ENCODE measurements around the gene CD22.
"Not testable (repeated sequence)": the region's sequence is repeated elsewhere in the genome, so short reads cannot be mapped to it uniquely, and the experiment has no call there.

The CD22 gene

DNA sequence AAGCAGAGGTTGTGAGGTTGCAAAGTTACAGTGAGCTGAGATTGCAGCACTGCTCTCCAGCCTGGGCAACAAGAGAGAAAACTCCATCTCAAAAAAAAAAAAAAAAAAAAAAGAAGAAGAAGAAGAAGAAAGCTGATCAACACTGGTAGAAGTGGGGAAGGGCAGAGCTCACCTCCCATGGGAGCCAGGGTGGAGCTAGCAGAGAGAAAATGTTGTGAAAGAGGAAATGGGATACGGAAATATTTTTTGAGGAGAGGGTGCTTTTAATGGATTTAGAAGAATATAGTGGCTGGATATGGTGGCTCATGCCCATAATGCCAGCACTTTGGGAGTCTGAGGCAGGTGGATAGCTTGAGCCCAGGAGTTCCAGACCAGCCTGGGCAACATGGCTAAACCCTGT lies 48.7 kb downstream of the CD22 start:
- peaks cover 14 to 28% of the 10 kb centered on the region in 2 donors for H3K27me3 Mint-ChIP-seq
- ATAC-seq (replicated peaks): no peak
- peaks cover 28 to 37% of the 10 kb centered on the region in 2 donors for H3K4me1 Mint-ChIP-seq
- no peak overlapping the region for H3K27ac Mint-ChIP-seq
- peaks cover 0 to 1% of the 10 kb centered on the region in 2 donors for H3K36me3 Mint-ChIP-seq
- DNase-seq: no peak
- no peak overlapping the region for H3K4me3 Mint-ChIP-seq
- H3K9me3 Mint-ChIP-seq: peaks cover 2 to 9% of the 10 kb centered on the region in 2 donors

- Mint-ChIP-seq H3K9me3 (peaks cover 2 to 9% of the 10 kb centered on the region in 2 donors), H3K27me3 (peaks cover 17 to 28% of the 10 kb centered on the region in 2 donors), H3K27ac (no peak overlapping the region), H3K36me3 (peaks cover 0 to 1% of the 10 kb centered on the region in 2 donors), H3K4me3 (no peak overlapping the region), H3K4me1 (peaks cover 28 to 37% of the 10 kb centered on the region in 2 donors)
- ATAC-seq (replicated peaks) (no peak), DNase-seq (no peak)
These were observed 49.4 kb downstream of the CD22 start for GRCh38 chr19:35378356-35378755.

- not testable (repeated sequence) for ATAC-seq (replicated peaks); H3K4me3 Mint-ChIP-seq; H3K36me3 Mint-ChIP-seq; H3K9me3 Mint-ChIP-seq; DNase-seq; H3K27ac Mint-ChIP-seq
- Mint-ChIP-seq H3K27me3 (peaks cover 13 to 30% of the 10 kb centered on the region in 2 donors), H3K4me1 (peaks cover 23 to 30% of the 10 kb centered on the region in 2 donors)
These were observed 50.6 kb downstream of the CD22 start for GRCh38 chr19:35379545-35379944.

DNA sequence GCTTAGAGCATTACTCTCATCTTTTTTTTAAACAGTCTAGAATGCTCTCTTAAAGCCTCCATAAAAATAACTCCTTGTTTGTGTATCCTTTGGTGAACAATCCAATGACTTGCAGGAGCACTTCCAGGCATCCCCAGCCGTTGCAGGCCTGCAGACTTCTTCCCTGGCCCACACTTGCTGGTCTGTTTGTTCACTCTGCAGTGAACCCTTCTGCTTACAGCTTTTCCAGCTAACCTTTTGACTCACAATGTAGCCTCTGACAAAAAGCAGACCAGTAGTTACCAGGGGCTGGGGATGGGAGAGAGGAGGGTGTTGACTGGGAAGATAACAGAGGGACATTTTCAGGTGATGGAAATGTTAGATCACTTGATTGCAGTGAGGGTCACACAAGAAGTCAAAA lies 51.0 kb downstream of the CD22 start:
- ATAC-seq (replicated peaks) (no peak), DNase-seq (no peak)
- no peak overlapping the region for H3K27ac Mint-ChIP-seq
- peaks cover 16 to 31% of the 10 kb centered on the region in 2 donors for H3K27me3 Mint-ChIP-seq
- H3K9me3 Mint-ChIP-seq: peaks cover 4 to 9% of the 10 kb centered on the region in 2 donors
- no peak overlapping the region for H3K4me3 Mint-ChIP-seq
- peaks cover 0 to 3% of the 10 kb centered on the region in 2 donors for H3K36me3 Mint-ChIP-seq
- H3K4me1 Mint-ChIP-seq: peaks cover 23 to 25% of the 10 kb centered on the region in 2 donors

DNA sequence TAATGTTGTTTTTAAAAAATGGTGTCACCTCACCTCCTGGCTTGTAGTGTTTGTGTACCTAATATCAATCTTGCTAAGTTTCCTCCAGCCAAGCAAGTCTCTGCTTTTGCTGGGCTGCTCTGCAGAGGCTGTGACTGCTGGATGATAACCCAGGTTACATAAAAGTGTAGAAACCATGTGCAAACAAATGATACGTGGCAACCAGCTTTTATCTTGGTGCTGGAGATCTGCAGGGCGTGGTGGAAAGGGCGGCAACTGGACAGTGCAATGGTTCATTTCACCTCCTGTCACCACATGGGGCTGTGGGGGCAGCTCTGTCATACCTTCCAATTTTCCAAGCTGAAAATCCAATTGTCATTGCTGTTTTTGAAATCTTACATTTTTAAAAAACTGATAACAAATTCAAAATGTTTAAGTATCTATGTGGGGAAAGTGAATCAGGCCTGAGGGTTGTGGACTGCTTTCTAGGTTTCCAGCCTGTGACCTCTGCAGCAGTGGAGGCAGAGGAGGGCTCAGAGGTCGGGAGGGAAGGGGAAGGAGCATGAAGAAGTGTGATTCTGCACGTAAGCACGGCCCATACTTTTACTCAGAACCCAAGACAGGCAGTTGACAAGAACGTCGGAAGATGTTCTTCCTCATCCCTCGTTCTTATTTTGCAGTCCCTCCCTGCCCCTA lies 51.6 kb downstream of the CD22 start:
- ATAC-seq (replicated peaks) (no peak), DNase-seq (no peak)
- H3K27ac Mint-ChIP-seq: no peak overlapping the region
- peaks cover 4 to 9% of the 10 kb centered on the region in 2 donors for H3K9me3 Mint-ChIP-seq
- H3K27me3 Mint-ChIP-seq: peaks cover 16 to 25% of the 10 kb centered on the region in 2 donors
- H3K4me3 Mint-ChIP-seq: no peak overlapping the region
- H3K36me3 Mint-ChIP-seq: peaks cover 0 to 3% of the 10 kb centered on the region in 2 donors
- peaks cover 17 to 19% of the 10 kb centered on the region in 2 donors for H3K4me1 Mint-ChIP-seq

- Mint-ChIP-seq H3K27ac (no peak overlapping the region), H3K4me3 (no peak overlapping the region), H3K4me1 (peaks cover 12% of the 10 kb centered on the region in 2 donors), H3K9me3 (peaks cover 4 to 10% of the 10 kb centered on the region in 2 donors), H3K27me3 (peaks cover 16 to 18% of the 10 kb centered on the region in 2 donors), H3K36me3 (peaks cover 1 to 4% of the 10 kb centered on the region in 2 donors)
- ATAC-seq (replicated peaks): no peak
- no peak for DNase-seq
These were observed 52.3 kb downstream of the CD22 start for GRCh38 chr19:35381318-35381717.

- peaks cover 16 to 18% of the 10 kb centered on the region in 2 donors for H3K27me3 Mint-ChIP-seq
- no peak overlapping the region for H3K27ac Mint-ChIP-seq
- no peak overlapping the region for H3K4me3 Mint-ChIP-seq
- peaks cover 5 to 6% of the 10 kb centered on the region in 2 donors for H3K36me3 Mint-ChIP-seq
- DNase-seq (no peak), ATAC-seq (replicated peaks) (no peak)
- peaks cover 6 to 14% of the 10 kb centered on the region in 2 donors for H3K9me3 Mint-ChIP-seq
- H3K4me1 Mint-ChIP-seq: peaks cover 9 to 10% of the 10 kb centered on the region in 2 donors
These were observed 52.9 kb downstream of the CD22 start for GRCh38 chr19:35381926-35382325.

GRCh38 chr19:35383536-35383935 lies 54.5 kb downstream of the CD22 start:
- Mint-ChIP-seq H3K36me3 (peaks cover 4 to 5% of the 10 kb centered on the region in 2 donors), H3K27me3 (peaks cover 16 to 18% of the 10 kb centered on the region in 2 donors), H3K4me3 (no peak overlapping the region), H3K4me1 (peaks cover 0 to 3% of the 10 kb centered on the region in 2 donors), H3K9me3 (peaks cover 5 to 6% of the 10 kb centered on the region in 2 donors), H3K27ac (no peak overlapping the region)
- DNase-seq (no peak), ATAC-seq (replicated peaks) (no peak)

GRCh38 chr19:35388277-35389054 lies 59.5 kb downstream of the CD22 start:
- Mint-ChIP-seq H3K4me1 (no peaks in the 10 kb centered on the region), H3K27ac (no peak overlapping the region), H3K4me3 (no peak overlapping the region), H3K9me3 (peaks cover 4 to 5% of the 10 kb centered on the region in 2 donors), H3K27me3 (peaks cover 4 to 6% of the 10 kb centered on the region in 2 donors), H3K36me3 (peaks cover 4 to 5% of the 10 kb centered on the region in 2 donors)
- ATAC-seq (replicated peaks): no peak
- DNase-seq: no peak

GRCh38 chr19:35389192-35389861 lies 60.3 kb downstream of the CD22 start:
- no peak for DNase-seq
- H3K27ac Mint-ChIP-seq: no peak overlapping the region
- H3K27me3 Mint-ChIP-seq: peaks cover 4 to 6% of the 10 kb centered on the region in 2 donors
- H3K36me3 Mint-ChIP-seq: peaks cover 4 to 5% of the 10 kb centered on the region in 2 donors
- no peak for ATAC-seq (replicated peaks)
- peaks cover 4 to 5% of the 10 kb centered on the region in 2 donors for H3K9me3 Mint-ChIP-seq
- H3K4me1 Mint-ChIP-seq: no peaks in the 10 kb centered on the region
- no peak overlapping the region for H3K4me3 Mint-ChIP-seq

DNA sequence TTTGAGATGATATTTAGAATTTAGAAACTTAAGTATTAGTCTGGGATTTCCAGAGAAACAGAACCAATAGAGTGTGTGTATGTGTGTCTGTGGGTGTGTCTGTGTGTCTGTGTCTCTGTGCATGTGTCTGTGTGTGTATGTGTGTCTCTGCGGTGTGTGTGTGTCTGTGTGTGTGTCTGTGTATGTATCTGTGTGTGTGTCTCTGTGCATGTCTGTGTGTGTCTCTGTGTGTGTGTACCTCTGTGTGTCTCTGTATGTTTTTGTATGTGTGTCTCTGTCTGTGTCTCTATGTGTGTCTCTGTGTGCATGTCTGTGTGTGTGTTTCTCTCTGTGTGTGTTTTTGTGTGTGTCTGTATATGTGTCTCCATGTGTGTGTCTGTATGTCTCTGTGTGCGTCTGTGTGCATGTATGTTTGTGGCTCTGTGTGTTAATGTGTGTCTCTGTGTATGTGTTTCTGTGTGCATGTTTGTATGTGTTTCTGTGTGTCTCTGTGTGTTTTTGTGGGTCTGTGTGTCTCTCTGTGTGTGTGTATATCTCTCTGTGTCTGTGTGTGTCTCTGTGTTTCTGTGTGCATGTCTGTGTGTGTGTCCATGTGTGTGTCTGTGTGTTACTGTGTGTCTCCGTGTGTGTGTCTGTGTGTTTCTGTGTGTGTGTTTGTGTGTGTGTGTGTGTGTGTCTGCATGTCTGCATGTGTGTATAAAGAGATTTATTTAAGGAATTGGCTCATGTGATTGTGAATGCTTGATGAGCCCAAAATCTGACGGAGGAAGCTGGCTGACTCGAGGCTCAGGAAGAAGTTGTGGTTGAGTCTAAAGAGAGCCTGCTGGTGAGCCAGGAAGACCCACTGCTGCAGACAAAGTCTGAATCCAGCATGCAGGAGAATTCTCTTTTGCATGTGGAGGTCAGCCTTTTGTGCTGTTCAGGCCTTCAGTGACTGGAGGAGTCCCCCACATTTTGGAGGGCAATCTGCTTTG lies 64.0 kb downstream of the CD22 start:
- Mint-ChIP-seq H3K4me3 (no peak overlapping the region), H3K9me3 (no peaks in the 10 kb centered on the region), H3K27me3 (no peaks in the 10 kb centered on the region), H3K27ac (no peak overlapping the region), H3K4me1 (no peaks in the 10 kb centered on the region), H3K36me3 (no peaks in the 10 kb centered on the region)
- ATAC-seq (replicated peaks) (no peak), DNase-seq (no peak)

- H3K36me3 Mint-ChIP-seq: no peaks in the 10 kb centered on the region
- H3K27ac Mint-ChIP-seq: no peak overlapping the region
- peaks cover 0 to 2% of the 10 kb centered on the region in 2 donors for H3K4me1 Mint-ChIP-seq
- ATAC-seq (replicated peaks): no peak
- H3K27me3 Mint-ChIP-seq: peaks cover 10 to 17% of the 10 kb centered on the region in 2 donors
- no peak overlapping the region for H3K4me3 Mint-ChIP-seq
- DNase-seq: no peak
- no peaks in the 10 kb centered on the region for H3K9me3 Mint-ChIP-seq
These were observed 66.6 kb downstream of the CD22 start for GRCh38 chr19:35395382-35396199.

Data from stimulated activated naive B cell treated with anti-CD40 and anti-IgM and Interleukin-4, amounts not matched to agents 10 μg/mL and 1 μg/mL and 100 μg/mL, for 72 hours (primary cell).